Measurements from ENCODE around the gene KCNRG. TPM values are rescaled to one million over a fixed set of nuclear protein-coding genes. Genes with fewer than 3 reads are reported as not detected.
A peak's percentile ranks its signal among the peaks of the same experiment; 100 is the strongest.

KCNRG gene
- 0.90 to 1.3 TPM (median 1.3 TPM) in 3 replicates for polyA plus RNA-seq
- not detected for polyA plus RNA-seq (2011; ENCODE audit: low read depth)
- 0.57 TPM in 2 replicates for polyA plus RNA-seq (2011; cell fraction: cytosol; rRNA removed)
- polyA plus RNA-seq (2011; cell fraction: nucleus; rRNA removed) = 1.1 and 1.3 TPM in 2 replicates
- 0.40 and 0.44 TPM in 2 replicates for polyA plus RNA-seq (2012; ENCODE audit: low replicate concordance)
- 3.6 to 7.3 TPM in 2 of 3 replicates, not detected in the other for polyA minus RNA-seq
- 2.5 TPM for polyA minus RNA-seq (2011; cell fraction: cytosol; rRNA and poly(A)+ RNA removed)
- 1.3 and 2.2 TPM in 2 replicates for polyA minus RNA-seq (2011; cell fraction: nucleus; rRNA and poly(A)+ RNA removed)

- Histone ChIP-seq H3K79me2 (ENCODE audit: control insufficient read depth, insufficient read depth, low read length) (peaks cover 3% of the 10 kb centered on the region), H3K4me3 (ENCODE audit: control insufficient read depth in 2 of 3, extremely low read depth in 1 of 3, insufficient read depth in 2 of 3, low read depth in 1 of 3, low read length in 3 of 3) (no peak within 1 kb of the TSS), H3K4me2 (ENCODE audit: control insufficient read depth, extremely low read depth, insufficient read depth, low read depth, low read length) (no peak within 1 kb of the TSS), H3K4me1 (ENCODE audit: control insufficient read depth, extremely low read depth, insufficient read depth, low read length) (no peaks in the 10 kb centered on the region), H3K27me3 (ENCODE audit: control insufficient read depth, extremely low read depth, insufficient read depth, low read length) (no peaks in the 10 kb centered on the region), H2AFZ (ENCODE audit: control insufficient read depth, low read length) (no peak within 1 kb of the TSS), H3K9ac (ENCODE audit: control insufficient read depth, extremely low read depth, insufficient read depth, low read length) (no peak within 1 kb of the TSS), H3K36me3 (ENCODE audit: control insufficient read depth in 2 of 2, extremely low read depth in 1 of 2, insufficient read depth in 2 of 2, low read length in 2 of 2) (peaks cover 0 to 3% of the 10 kb centered on the region in 2 experiments), H3K9me1 (ENCODE audit: control insufficient read depth, extremely low read depth, insufficient read depth, low read length) (no peaks in the 10 kb centered on the region), H4K20me1 (ENCODE audit: control insufficient read depth, extremely low read depth, insufficient read depth, low read length) (no peaks in the 10 kb centered on the region), H3K27ac (ENCODE audit: control insufficient read depth, insufficient read depth, low read length) (no peak within 1 kb of the TSS), H3K9me3 (ENCODE audit: control insufficient read depth, low read depth, low read length) (no peaks in the 10 kb centered on the region)
- no peak for TF ChIP-seq EZH2 (IDR thresholded peaks at IDR 0.05; ENCODE audit: low read length)
- no peak for TF ChIP-seq CTCF (optimal IDR thresholded peaks at IDR 0.05 in 1 of 3, IDR thresholded peaks at IDR 0.05 in 1 of 3, conservative IDR thresholded peaks at IDR 0.05 in 1 of 3; ENCODE audit: extremely low read depth in 1 of 3, insufficient read depth in 2 of 3, low read length in 3 of 3)
- FAIRE-seq (peak; percentile 5), DNase-seq (ENCODE audit: low read depth, low spot score) (no peak)
- dilution Hi-C loops (cut with MboI; ENCODE audit: extremely low pct_ligation_motif_present, low sequenced_read_pairs) = no loop called here
These were observed at the start of gene KCNRG for GRCh38 chr13:50015258-50015657. TSS of gene KCNRG (plus strand) at chr13:50015444. CDS start at chr13:50015494, 50 bp downstream.

- no peaks in the 10 kb centered on the region for H3K9me1 ChIP-seq (ENCODE audit: control insufficient read depth, extremely low read depth, insufficient read depth, low read length)
- no peak overlapping the region for H3K27ac ChIP-seq (ENCODE audit: control insufficient read depth, insufficient read depth, low read length)
- no peaks in the 10 kb centered on the region for H3K36me3 ChIP-seq (ENCODE audit: control insufficient read depth in 2 of 2, extremely low read depth in 1 of 2, insufficient read depth in 2 of 2, low read length in 2 of 2)
- H3K27me3 ChIP-seq (ENCODE audit: control insufficient read depth, extremely low read depth, insufficient read depth, low read length) = no peaks in the 10 kb centered on the region
- TF ChIP-seq CTCF (optimal IDR thresholded peaks at IDR 0.05 in 1 of 3, IDR thresholded peaks at IDR 0.05 in 1 of 3, conservative IDR thresholded peaks at IDR 0.05 in 1 of 3; ENCODE audit: extremely low read depth in 1 of 3, insufficient read depth in 2 of 3, low read length in 3 of 3) (no peak), EZH2 (IDR thresholded peaks at IDR 0.05; ENCODE audit: low read length) (no peak)
- FAIRE-seq (no peak), DNase-seq (ENCODE audit: low read depth, low spot score) (no peak)
- dilution Hi-C loops (cut with MboI; ENCODE audit: extremely low pct_ligation_motif_present, low sequenced_read_pairs) = no loop called here
- no peak overlapping the region for H3K4me3 ChIP-seq (ENCODE audit: control insufficient read depth in 2 of 3, extremely low read depth in 1 of 3, insufficient read depth in 2 of 3, low read depth in 1 of 3, low read length in 3 of 3)
- no peaks in the 10 kb centered on the region for H3K79me2 ChIP-seq (ENCODE audit: control insufficient read depth, insufficient read depth, low read length)
- no peak overlapping the region for H2AFZ ChIP-seq (ENCODE audit: control insufficient read depth, low read length)
- no peaks in the 10 kb centered on the region for H3K4me1 ChIP-seq (ENCODE audit: control insufficient read depth, extremely low read depth, insufficient read depth, low read length)
- no peaks in the 10 kb centered on the region for H3K9me3 ChIP-seq (ENCODE audit: control insufficient read depth, low read depth, low read length)
- no peaks in the 10 kb centered on the region for H4K20me1 ChIP-seq (ENCODE audit: control insufficient read depth, extremely low read depth, insufficient read depth, low read length)
- H3K9ac ChIP-seq (ENCODE audit: control insufficient read depth, extremely low read depth, insufficient read depth, low read length) = no peak overlapping the region
- no peak overlapping the region for H3K4me2 ChIP-seq (ENCODE audit: control insufficient read depth, extremely low read depth, insufficient read depth, low read depth, low read length)
These were observed 47.8 kb upstream of the KCNRG start for GRCh38 chr13:49967456-49967855.
